GM19238 (cell line): ENCODE results near the gene MEX3D.

Source experiments
- DNase-seq: peaks from one replicate; pipeline ENCODE4 v3.0.0; 2011; ENCODE audit warnings: low spot score; ENCODE audit not compliant: insufficient read length

MEX3D gene

GRCh38 chr19:1505012-1505411 lies 63.1 kb downstream of the MEX3D start:
- no peak for DNase-seq
